ENCODE measurements around the gene AOPEP. TPM values are rescaled to one million over a fixed set of nuclear protein-coding genes. Genes with fewer than 3 reads are reported as not detected.

The AOPEP gene
- total and polyA plus RNA-seq, 2 donors (not counting 1 experiment from before 2014, with no cell fraction given), result 66.1 to 94.1 TPM

GRCh38 chr9:94869415-94869843 lies 142.9 kb downstream of the AOPEP start:
- H3K27ac ChIP-seq (ENCODE audit: insufficient read depth, low read length), result no peak overlapping the region

GRCh38 chr9:94870465-94870792 lies 143.9 kb downstream of the AOPEP start:
- Histone ChIP-seq H2AFZ (ENCODE audit: low read length) (no peak overlapping the region), H3K79me2 (ENCODE audit: control insufficient read depth, insufficient read depth, low read length) (no peaks in the 10 kb centered on the region), H3K27ac (ENCODE audit: insufficient read depth, low read length) (no peak overlapping the region), H3K4me2 (ENCODE audit: extremely low read depth, insufficient read depth, low read length) (no peak overlapping the region), H3K36me3 (ENCODE audit: control insufficient read depth, insufficient read depth, low read length) (no peaks in the 10 kb centered on the region), H4K20me1 (ENCODE audit: control insufficient read depth, extremely low read depth, insufficient read depth, low read length) (no peaks in the 10 kb centered on the region), H3K27me3 (ENCODE audit: control insufficient read depth, insufficient read depth, low read length) (no peaks in the 10 kb centered on the region), H3K4me1 (ENCODE audit: control insufficient read depth, extremely low read depth, insufficient read depth, low read length) (peaks cover 29% of the 10 kb centered on the region), H3K9me3 (ENCODE audit: control insufficient read depth, insufficient read depth, low read depth, low read length) (no peaks in the 10 kb centered on the region), H3K4me3 (replicated peaks in 1 of 4; ENCODE audit: control extremely low read depth in 1 of 4, insufficient read depth in 1 of 4, low read depth in 3 of 4, low read length in 4 of 4) (no peak overlapping the region), H3K9ac (ENCODE audit: insufficient read depth, low read length) (no peak overlapping the region)
- DNase-seq (ENCODE audit: low read depth in 2 of 2), result no peak
- no peak for TF ChIP-seq CTCF (conservative IDR thresholded peaks at IDR 0.05 in 1 of 2, IDR thresholded peaks at IDR 0.05 in 1 of 2; ENCODE audit: low read depth in 1 of 2, low read length in 2 of 2)
- no peak for TF ChIP-seq EZH2 (IDR thresholded peaks at IDR 0.05; ENCODE audit: low read length, missing control alignments)

More at GRCh38 chr9:94869415-94869843, 142.9 kb downstream of the AOPEP start:
- DNase-seq (ENCODE audit: low read depth in 2 of 2), result peak in 1 of 2 donors; percentile 90
- no peak overlapping the region for H3K4me2 ChIP-seq (ENCODE audit: extremely low read depth, insufficient read depth, low read length)
- H3K9me3 ChIP-seq (ENCODE audit: control insufficient read depth, insufficient read depth, low read depth, low read length), result no peaks in the 10 kb centered on the region
- H3K36me3 ChIP-seq (ENCODE audit: control insufficient read depth, insufficient read depth, low read length), result no peaks in the 10 kb centered on the region
- no peak overlapping the region for H3K9ac ChIP-seq (ENCODE audit: insufficient read depth, low read length)
- H2AFZ ChIP-seq (ENCODE audit: low read length), result no peak overlapping the region
- TF ChIP-seq EZH2 (IDR thresholded peaks at IDR 0.05; ENCODE audit: low read length, missing control alignments), result no peak
- TF ChIP-seq CTCF (conservative IDR thresholded peaks at IDR 0.05 in 1 of 2, IDR thresholded peaks at IDR 0.05 in 1 of 2; ENCODE audit: low read depth in 1 of 2, low read length in 2 of 2), result no peak
- H3K4me1 ChIP-seq (ENCODE audit: control insufficient read depth, extremely low read depth, insufficient read depth, low read length), result peaks cover 31% of the 10 kb centered on the region
- no peaks in the 10 kb centered on the region for H3K27me3 ChIP-seq (ENCODE audit: control insufficient read depth, insufficient read depth, low read length)
- H4K20me1 ChIP-seq (ENCODE audit: control insufficient read depth, extremely low read depth, insufficient read depth, low read length), result no peaks in the 10 kb centered on the region
- H3K4me3 ChIP-seq (replicated peaks in 1 of 4; ENCODE audit: control extremely low read depth in 1 of 4, insufficient read depth in 1 of 4, low read depth in 3 of 4, low read length in 4 of 4), result no peak overlapping the region
- no peaks in the 10 kb centered on the region for H3K79me2 ChIP-seq (ENCODE audit: control insufficient read depth, insufficient read depth, low read length)

GRCh38 chr9:94870793-94871558 lies 144.5 kb downstream of the AOPEP start:
- no peaks in the 10 kb centered on the region for H3K9me3 ChIP-seq (ENCODE audit: control insufficient read depth, insufficient read depth, low read depth, low read length)
- no peaks in the 10 kb centered on the region for H3K36me3 ChIP-seq (ENCODE audit: control insufficient read depth, insufficient read depth, low read length)
- no peak overlapping the region for H3K4me3 ChIP-seq (replicated peaks in 1 of 4; ENCODE audit: control extremely low read depth in 1 of 4, insufficient read depth in 1 of 4, low read depth in 3 of 4, low read length in 4 of 4)
- no peaks in the 10 kb centered on the region for H4K20me1 ChIP-seq (ENCODE audit: control insufficient read depth, extremely low read depth, insufficient read depth, low read length)
- H3K79me2 ChIP-seq (ENCODE audit: control insufficient read depth, insufficient read depth, low read length), result no peaks in the 10 kb centered on the region
- H3K4me2 ChIP-seq (ENCODE audit: extremely low read depth, insufficient read depth, low read length), result no peak overlapping the region
- peak in 1 of 2 donors; percentile 90 for DNase-seq (ENCODE audit: low read depth in 2 of 2)
- no peak overlapping the region for H3K9ac ChIP-seq (ENCODE audit: insufficient read depth, low read length)
- no peak overlapping the region for H3K27ac ChIP-seq (ENCODE audit: insufficient read depth, low read length)
- H3K27me3 ChIP-seq (ENCODE audit: control insufficient read depth, insufficient read depth, low read length), result no peaks in the 10 kb centered on the region
- no peak overlapping the region for H2AFZ ChIP-seq (ENCODE audit: low read length)
- TF ChIP-seq CTCF (conservative IDR thresholded peaks at IDR 0.05 in 1 of 2, IDR thresholded peaks at IDR 0.05 in 1 of 2; ENCODE audit: low read depth in 1 of 2, low read length in 2 of 2), result no peak
- no peak for TF ChIP-seq EZH2 (IDR thresholded peaks at IDR 0.05; ENCODE audit: low read length, missing control alignments)
- peaks cover 23% of the 10 kb centered on the region for H3K4me1 ChIP-seq (ENCODE audit: control insufficient read depth, extremely low read depth, insufficient read depth, low read length)
